ENCODE measurements around the gene AKR1D1. TPM values are rescaled to one million over a fixed set of nuclear protein-coding genes. Genes with fewer than 3 reads are reported as not detected.
A peak's percentile ranks its signal among the peaks of the same experiment; 100 is the strongest.

Gene AKR1D1
- total and polyA plus RNA-seq, 2 of the 13 experiments (the other 11 are each of a cell fraction or from before 2014, with no cell fraction given), result 6.9 to 37.0 TPM

DNA sequence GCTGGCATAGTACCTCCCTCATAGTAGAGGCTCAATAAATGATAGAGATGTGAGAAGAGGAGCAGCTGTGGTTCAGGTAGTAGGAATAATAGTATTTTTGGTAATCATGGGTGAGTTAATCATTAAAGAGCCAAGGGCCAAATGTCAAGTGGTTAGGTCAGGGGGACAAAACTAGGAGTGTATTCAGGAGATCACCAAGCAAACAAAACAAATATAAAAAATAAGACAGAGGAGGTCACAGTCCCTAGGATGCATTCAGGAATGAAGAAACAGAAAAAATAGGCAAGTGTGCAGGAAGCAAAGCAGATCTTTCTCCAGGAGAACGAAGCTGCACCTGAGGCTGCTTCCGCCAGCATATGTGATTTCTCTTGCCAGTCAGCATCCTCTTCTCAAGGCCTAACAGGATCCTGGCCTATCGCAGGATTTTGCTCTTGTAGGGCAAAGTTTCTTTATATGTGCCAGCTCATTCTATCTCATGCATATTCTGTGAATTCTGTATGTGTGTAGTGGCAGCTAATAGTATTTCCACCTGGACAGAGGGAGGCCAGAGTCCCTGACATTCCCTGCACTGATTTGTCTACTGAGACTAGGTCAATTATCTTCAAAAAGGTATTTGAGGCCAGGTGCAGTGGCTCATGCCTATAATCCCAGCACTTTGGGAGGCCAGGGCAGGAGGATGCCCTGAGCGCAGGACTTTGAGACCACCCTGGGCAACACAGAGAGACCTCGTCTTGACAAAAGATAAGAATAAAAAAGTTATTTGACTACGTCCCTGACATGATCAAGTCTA, 82.7 kb downstream of the AKR1D1 start (continued):
- TF ChIP-seq ZNF205 (CRISPR knock-in tag; IDR thresholded peaks at IDR 0.05) (0 out of 2 replicates have a peak, but pooled peaks have one; percentile 19), ZEB1 (IDR thresholded peaks at IDR 0.05; ENCODE audit: insufficient replicate concordance, low read depth) (peak; percentile 78), SOX5 (CRISPR knock-in tag; IDR thresholded peaks at IDR 0.05; ENCODE audit: borderline replicate concordance) (peak; percentile 83), ZNF337 (CRISPR knock-in tag; IDR thresholded peaks at IDR 0.05; ENCODE audit: borderline replicate concordance, low read depth) (no peak), ETV5 (CRISPR knock-in tag; IDR thresholded peaks at IDR 0.05; ENCODE audit: borderline replicate concordance) (peak; percentile 76; the same call in 1 of the 2 replicates), KDM2A (CRISPR knock-in tag; IDR thresholded peaks at IDR 0.05; ENCODE audit: borderline replicate concordance, low read depth) (peak; percentile 37; the same call in 1 of the 2 replicates), HMG20A (CRISPR knock-in tag; IDR thresholded peaks at IDR 0.05; ENCODE audit: borderline replicate concordance) (peak; percentile 84; the same call in 1 of the 2 replicates), NR2C2 (CRISPR knock-in tag; IDR thresholded peaks at IDR 0.05; ENCODE audit: borderline replicate concordance) (peak; percentile 31; the same call in 1 of the 2 replicates), MEF2D (CRISPR knock-in tag; IDR thresholded peaks at IDR 0.05) (0 out of 2 replicates have a peak, but pooled peaks have one; percentile 61), FOXA3 (CRISPR knock-in tag; IDR thresholded peaks at IDR 0.05) (peak; percentile 64), RXRB (CRISPR knock-in tag; IDR thresholded peaks at IDR 0.05; ENCODE audit: borderline replicate concordance) (peak; percentile 88), FOXO1 (CRISPR knock-in tag; IDR thresholded peaks at IDR 0.05) (peak; percentile 21; the same call in 1 of the 2 replicates), NR2F6 (IDR thresholded peaks at IDR 0.05) (peak; percentile 99), NR2F6 (CRISPR knock-in tag; IDR thresholded peaks at IDR 0.05) (peak; percentile 96), CEBPG (CRISPR knock-in tag; IDR thresholded peaks at IDR 0.05) (peak; percentile 54), PPARG (CRISPR knock-in tag; conservative IDR thresholded peaks at IDR 0.05) (peak; percentile 41; the same call in 1 of the 2 replicates), ESRRA (CRISPR knock-in tag; IDR thresholded peaks at IDR 0.05; ENCODE audit: low read depth) (peak; percentile 18; the same call in 1 of the 2 replicates)
- TF ChIP-seq, protein P1, sequence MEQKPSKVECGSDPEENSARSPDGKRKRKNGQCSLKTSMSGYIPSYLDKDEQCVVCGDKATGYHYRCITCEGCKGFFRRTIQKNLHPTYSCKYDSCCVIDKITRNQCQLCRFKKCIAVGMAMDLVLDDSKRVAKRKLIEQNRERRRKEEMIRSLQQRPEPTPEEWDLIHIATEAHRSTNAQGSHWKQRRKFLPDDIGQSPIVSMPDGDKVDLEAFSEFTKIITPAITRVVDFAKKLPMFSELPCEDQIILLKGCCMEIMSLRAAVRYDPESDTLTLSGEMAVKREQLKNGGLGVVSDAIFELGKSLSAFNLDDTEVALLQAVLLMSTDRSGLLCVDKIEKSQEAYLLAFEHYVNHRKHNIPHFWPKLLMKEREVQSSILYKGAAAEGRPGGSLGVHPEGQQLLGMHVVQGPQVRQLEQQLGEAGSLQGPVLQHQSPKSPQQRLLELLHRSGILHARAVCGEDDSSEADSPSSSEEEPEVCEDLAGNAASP (CRISPR knock-in tag; IDR thresholded peaks at IDR 0.05; ENCODE audit: borderline replicate concordance), result 0 out of 2 replicates have a peak, but pooled peaks have one; percentile 47
- TF ChIP-seq, protein P2, sequence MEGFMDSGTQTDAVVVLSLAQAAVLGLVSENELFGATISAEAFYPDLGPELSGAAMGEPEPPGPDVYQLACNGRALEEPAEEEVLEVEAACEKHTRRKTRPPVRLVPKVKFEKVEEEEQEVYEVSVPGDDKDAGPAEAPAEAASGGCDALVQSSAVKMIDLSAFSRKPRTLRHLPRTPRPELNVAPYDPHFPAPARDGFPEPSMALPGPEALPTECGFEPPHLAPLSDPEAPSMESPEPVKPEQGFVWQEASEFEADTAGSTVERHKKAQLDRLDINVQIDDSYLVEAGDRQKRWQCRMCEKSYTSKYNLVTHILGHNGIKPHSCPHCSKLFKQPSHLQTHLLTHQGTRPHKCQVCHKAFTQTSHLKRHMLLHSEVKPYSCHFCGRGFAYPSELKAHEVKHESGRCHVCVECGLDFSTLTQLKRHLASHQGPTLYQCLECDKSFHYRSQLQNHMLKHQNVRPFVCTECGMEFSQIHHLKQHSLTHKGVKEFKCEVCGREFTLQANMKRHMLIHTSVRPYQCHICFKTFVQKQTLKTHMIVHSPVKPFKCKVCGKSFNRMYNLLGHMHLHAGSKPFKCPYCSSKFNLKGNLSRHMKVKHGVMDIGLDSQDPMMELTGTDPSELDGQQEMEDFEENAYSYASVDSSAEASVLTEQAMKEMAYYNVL (CRISPR knock-in tag; IDR thresholded peaks at IDR 0.05; ENCODE audit: borderline replicate concordance), result 0 out of 2 replicates have a peak, but pooled peaks have one; percentile 41
- TF ChIP-seq, protein P3, sequence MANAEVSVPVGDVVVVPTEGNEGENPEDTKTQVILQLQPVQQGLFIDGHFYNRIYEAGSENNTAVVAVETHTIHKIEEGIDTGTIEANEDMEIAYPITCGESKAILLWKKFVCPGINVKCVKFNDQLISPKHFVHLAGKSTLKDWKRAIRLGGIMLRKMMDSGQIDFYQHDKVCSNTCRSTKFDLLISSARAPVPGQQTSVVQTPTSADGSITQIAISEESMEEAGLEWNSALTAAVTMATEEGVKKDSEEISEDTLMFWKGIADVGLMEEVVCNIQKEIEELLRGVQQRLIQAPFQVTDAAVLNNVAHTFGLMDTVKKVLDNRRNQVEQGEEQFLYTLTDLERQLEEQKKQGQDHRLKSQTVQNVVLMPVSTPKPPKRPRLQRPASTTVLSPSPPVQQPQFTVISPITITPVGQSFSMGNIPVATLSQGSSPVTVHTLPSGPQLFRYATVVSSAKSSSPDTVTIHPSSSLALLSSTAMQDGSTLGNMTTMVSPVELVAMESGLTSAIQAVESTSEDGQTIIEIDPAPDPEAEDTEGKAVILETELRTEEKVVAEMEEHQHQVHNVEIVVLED (CRISPR knock-in tag; IDR thresholded peaks at IDR 0.05; ENCODE audit: borderline replicate concordance), result no peak
- TF ChIP-seq, protein P4, sequence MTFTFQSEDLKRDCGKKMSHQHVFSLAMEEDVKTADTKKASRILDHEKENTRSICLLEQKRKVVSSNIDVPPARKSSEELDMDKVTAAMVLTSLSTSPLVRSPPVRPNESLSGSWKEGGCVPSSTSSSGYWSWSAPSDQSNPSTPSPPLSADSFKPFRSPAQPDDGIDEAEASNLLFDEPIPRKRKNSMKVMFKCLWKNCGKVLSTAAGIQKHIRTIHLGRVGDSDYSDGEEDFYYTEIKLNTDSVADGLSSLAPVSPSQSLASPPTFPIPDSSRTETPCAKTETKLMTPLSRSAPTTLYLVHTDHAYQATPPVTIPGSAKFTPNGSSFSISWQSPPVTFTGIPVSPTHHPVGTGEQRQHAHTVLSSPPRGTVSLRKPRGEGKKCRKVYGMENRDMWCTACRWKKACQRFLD (CRISPR knock-in tag; IDR thresholded peaks at IDR 0.05; ENCODE audit: borderline replicate concordance), result no peak
- TF ChIP-seq, protein P5, sequence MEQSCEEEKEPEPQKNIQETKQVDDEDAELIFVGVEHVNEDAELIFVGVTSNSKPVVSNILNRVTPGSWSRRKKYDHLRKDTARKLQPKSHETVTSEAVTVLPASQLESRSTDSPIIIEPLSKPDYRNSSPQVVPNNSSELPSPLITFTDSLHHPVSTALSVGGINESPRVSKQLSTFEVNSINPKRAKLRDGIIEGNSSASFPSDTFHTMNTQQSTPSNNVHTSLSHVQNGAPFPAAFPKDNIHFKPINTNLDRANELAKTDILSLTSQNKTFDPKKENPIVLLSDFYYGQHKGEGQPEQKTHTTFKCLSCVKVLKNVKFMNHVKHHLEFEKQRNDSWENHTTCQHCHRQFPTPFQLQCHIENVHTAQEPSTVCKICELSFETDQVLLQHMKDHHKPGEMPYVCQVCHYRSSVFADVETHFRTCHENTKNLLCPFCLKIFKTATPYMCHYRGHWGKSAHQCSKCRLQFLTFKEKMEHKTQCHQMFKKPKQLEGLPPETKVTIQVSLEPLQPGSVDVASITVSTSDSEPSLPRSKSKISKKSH (CRISPR knock-in tag; IDR thresholded peaks at IDR 0.05; ENCODE audit: borderline replicate concordance), result no peak

All from HepG2 (cell line).